H9 (cell line): ENCODE measurements around the gene TMEM198. TPM values are rescaled to one million over a fixed set of nuclear protein-coding genes. Genes with fewer than 3 reads are reported as not detected.

ENCODE experiments used
- DNase-seq: peaks from one replicate; pipeline ENCODE4 v3.0.0-alpha.2; 2017
- H2AFZ ChIP-seq: one replicate; pipeline ENCODE4 v1.6.1; 2013; ENCODE audit warnings: mild to moderate bottlenecking, low read length, control low read depth, moderate library complexity
- H2AK5ac ChIP-seq: 2 replicates; pipeline ENCODE4 v1.6.1; 2013; ENCODE audit warnings: low read length, control low read depth, mixed read lengths; ENCODE audit not compliant: insufficient read length
- H2BK120ac ChIP-seq: one replicate; pipeline ENCODE4 v1.6.1; 2013; ENCODE audit warnings: low read depth, mild to moderate bottlenecking, low read length, control low read depth, inconsistent platforms; ENCODE audit not compliant: poor library complexity, severe bottlenecking
- H2BK12ac ChIP-seq: 2 replicates; pipeline ENCODE4 v1.6.1; 2013; ENCODE audit warnings: low read length, control low read depth, mixed read lengths, low read depth; ENCODE audit not compliant: insufficient read length
- H2BK15ac ChIP-seq: 2 replicates; pipeline ENCODE4 v1.6.1; 2013; ENCODE audit warnings: low read depth, low read length, control low read depth
- H2BK20ac ChIP-seq: one replicate; pipeline ENCODE4 v1.6.1; 2013; ENCODE audit warnings: low read depth, mild to moderate bottlenecking, low read length, control low read depth, inconsistent platforms; ENCODE audit not compliant: poor library complexity, severe bottlenecking
- H2BK5ac ChIP-seq: 2 replicates; pipeline ENCODE4 v1.6.1; 2013; ENCODE audit warnings: low read length, control low read depth, mixed read lengths; ENCODE audit not compliant: insufficient read length
- H3K14ac ChIP-seq: 2 replicates; pipeline ENCODE4 v1.6.1; 2013; ENCODE audit warnings: low read length, control low read depth; ENCODE audit not compliant: insufficient read depth
- H3K18ac ChIP-seq: 2 replicates; pipeline ENCODE4 v1.6.1; 2013; ENCODE audit warnings: low read depth, mild to moderate bottlenecking, mixed read lengths, low read length, control low read depth; ENCODE audit not compliant: insufficient read length
- H3K23ac ChIP-seq: 2 replicates; pipeline ENCODE4 v1.6.1; 2013; ENCODE audit warnings: low read length, control low read depth, mixed read lengths, low read depth; ENCODE audit not compliant: insufficient read length
- H3K23me2 ChIP-seq: 2 replicates; pipeline ENCODE4 v1.6.1; 2013; ENCODE audit warnings: low read depth, mild to moderate bottlenecking, mixed read lengths, low read length, control low read depth; ENCODE audit not compliant: insufficient read length, poor library complexity, severe bottlenecking
- H3K27ac ChIP-seq: 2 replicates; pipeline ENCODE4 v1.5.1; 2013; ENCODE audit warnings: low read length, control low read depth, mixed read lengths, low read depth; ENCODE audit not compliant: insufficient read length
- H3K27me3 ChIP-seq: 2 replicates; pipeline ENCODE4 v1.6.1; 2013; ENCODE audit warnings: low read length, control low read depth, inconsistent platforms; ENCODE audit not compliant: insufficient read depth
- H3K4ac ChIP-seq: 2 replicates; pipeline ENCODE4 v1.6.1; 2013; ENCODE audit warnings: low read depth, mild to moderate bottlenecking, control low read depth, inconsistent platforms, low read length, moderate library complexity
- H3K4me1 ChIP-seq: 2 replicates; pipeline ENCODE4 v1.6.1; 2013; ENCODE audit warnings: low read length, control low read depth, inconsistent platforms; ENCODE audit not compliant: insufficient read depth
- H3K4me2 ChIP-seq: 2 replicates; pipeline ENCODE4 v1.6.1; 2013; ENCODE audit warnings: low read length, control low read depth, mixed read lengths; ENCODE audit not compliant: insufficient read length, insufficient read depth
- H3K56ac ChIP-seq: 2 replicates; pipeline ENCODE4 v1.6.1; 2013; ENCODE audit warnings: low read depth, mild to moderate bottlenecking, mixed read lengths, low read length, control low read depth; ENCODE audit not compliant: insufficient read length
- H3K79me1 ChIP-seq: 2 replicates; pipeline ENCODE4 v1.6.1; 2013; ENCODE audit warnings: low read depth, mild to moderate bottlenecking, moderate library complexity, low read length, control low read depth, inconsistent platforms; ENCODE audit not compliant: insufficient read depth, poor library complexity, severe bottlenecking
- H3K79me2 ChIP-seq: 2 replicates; pipeline ENCODE4 v1.6.1; 2013; ENCODE audit warnings: low read length, control low read depth, inconsistent platforms; ENCODE audit not compliant: insufficient read depth
- H3K9ac ChIP-seq: 2 replicates; pipeline ENCODE4 v1.6.1; 2013; ENCODE audit warnings: low read length, control low read depth, mixed read lengths; ENCODE audit not compliant: insufficient read length; ENCODE audit errors: extremely low read depth
- H3K9me3 ChIP-seq: one replicate; pipeline ENCODE4 v1.6.1; 2013; ENCODE audit warnings: low read depth, low read length, inconsistent platforms; ENCODE audit not compliant: control insufficient read depth
- H3T11ph ChIP-seq: one replicate; pipeline ENCODE4 v1.6.1; 2013; ENCODE audit warnings: mild to moderate bottlenecking, low read length, control low read depth, inconsistent platforms
- H4K20me1 ChIP-seq: one replicate; pipeline ENCODE4 v1.6.1; 2013; ENCODE audit not compliant: control insufficient read depth, insufficient read length, insufficient read depth
- H4K5ac ChIP-seq: 2 replicates; pipeline ENCODE4 v1.6.1; 2013; ENCODE audit warnings: low read depth, mild to moderate bottlenecking, mixed read lengths, low read length, control low read depth; ENCODE audit not compliant: insufficient read length
- H4K8ac ChIP-seq: replicated peaks from 2 replicates; pipeline ENCODE4 v1.6.1; 2013; ENCODE audit warnings: low read length, control low read depth, mixed read lengths, low read depth; ENCODE audit not compliant: insufficient read length
- H4K91ac ChIP-seq: 2 replicates; pipeline ENCODE4 v1.6.1; 2013; ENCODE audit warnings: low read depth, mild to moderate bottlenecking, moderate library complexity, mixed read lengths, low read length, control low read depth; ENCODE audit not compliant: insufficient read length
- H3K27ac Mint-ChIP-seq, 3 experiments: 2 replicates in 2 of 3; 3 replicates in 1 of 3; pipeline ENCODE4 v1.8.0; 2020 to 2021; ENCODE audit warnings: mixed read lengths in 3 of 3, mild to moderate bottlenecking in 1 of 3, moderate library complexity in 1 of 3
- H3K27me3 Mint-ChIP-seq: 2 replicates; pipeline ENCODE4 v1.8.0; 2021; ENCODE audit warnings: low read depth, mild to moderate bottlenecking, moderate library complexity, mixed read lengths
- H3K36me3 Mint-ChIP-seq, 3 experiments: 2 replicates in 2 of 3; 3 replicates in 1 of 3; pipeline ENCODE4 v1.8.0; 2020 to 2021; ENCODE audit warnings: low read depth in 3 of 3, mixed read lengths in 3 of 3; ENCODE audit not compliant: insufficient read depth in 1 of 3
- H3K4me1 Mint-ChIP-seq, 2 experiments: 2 replicates each; pipeline ENCODE4 v1.8.0; 2020; ENCODE audit warnings: mixed read lengths in 2 of 2
- H3K4me3 Mint-ChIP-seq, 2 experiments: 2 replicates in 1 of 2; 3 replicates in 1 of 2; pipeline ENCODE4 v1.8.0; 2020 to 2021; ENCODE audit warnings: mild to moderate bottlenecking in 2 of 2, mixed read lengths in 2 of 2, moderate library complexity in 1 of 2
- H3K9me3 Mint-ChIP-seq, 2 experiments: 2 replicates in 1 of 2; 3 replicates in 1 of 2; pipeline ENCODE4 v1.8.0; 2020; ENCODE audit warnings: mild to moderate bottlenecking in 2 of 2, mixed read lengths in 2 of 2, moderate library complexity in 1 of 2
- WGBS: extraction: QIAGEN DNeasy Blood & Tissue Kit; methylation state at CpG from one replicate; pipeline ENCODE4 v1.1.7; 2013; ENCODE audit warnings: missing lambda C conversion rate, low lambda C conversion rate, mixed read lengths; ENCODE audit not compliant: insufficient read length; ENCODE audit errors: extremely low coverage; 5-methylcytosine and 5-hydroxymethylcytosine counted together
- total RNA-seq: library from RNA; stranded (reverse); gene quantifications from 2 replicates; pipeline ENCODE4 v1.2.1, GENCODE V29; 2021
- TF ChIP-seq, protein P1 (sequence below): fragments of 200-600 bp; sonication (generic); conservative IDR thresholded peaks from 3 replicates; pipeline ENCODE4 v1.8.0; 2021; ENCODE audit warnings: antibody characterized with exemption, mild to moderate bottlenecking

Gene TMEM198
- total RNA-seq, 1 experiment from 2014 or later = 7.7 TPM

DNA sequence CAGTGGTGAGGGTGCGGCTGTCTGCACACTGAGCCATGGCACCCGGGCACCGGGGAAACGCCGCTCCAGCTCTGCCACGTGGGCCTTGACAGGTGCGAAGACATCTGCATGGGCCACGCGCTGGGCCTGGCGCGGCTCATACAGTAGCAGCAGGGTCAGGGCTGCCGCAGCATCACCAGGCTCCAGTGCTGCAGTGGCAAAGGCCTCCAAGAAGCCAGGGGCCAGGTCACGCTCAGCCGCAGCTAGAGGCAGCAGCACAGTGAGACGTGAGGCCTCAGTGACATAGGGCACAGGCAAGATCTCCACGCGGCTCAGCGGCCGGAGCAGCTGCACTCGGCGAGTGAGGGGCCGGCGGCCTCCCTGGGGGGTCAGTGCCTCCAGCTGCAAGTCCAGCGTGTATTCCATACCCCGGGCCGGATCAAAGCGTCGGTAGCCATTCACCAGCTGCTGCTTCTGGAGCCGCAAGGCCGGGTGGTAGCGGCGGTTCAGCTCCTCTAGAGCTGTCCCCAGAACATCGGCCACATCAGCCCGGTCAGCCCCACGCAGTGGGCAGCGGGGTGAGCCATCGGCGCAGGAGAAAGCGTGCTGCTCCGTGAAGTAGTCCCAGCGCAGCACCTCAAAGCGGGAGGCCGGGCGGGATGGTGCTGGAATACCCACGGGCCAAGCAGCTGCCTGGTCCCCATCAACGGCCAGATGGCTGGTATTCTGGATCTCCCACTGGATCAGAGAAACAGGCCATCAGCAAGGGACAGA, 3.7 kb upstream of the TMEM198 start:
- H2BK12ac ChIP-seq = no peak overlapping the region
- no peak overlapping the region for H3K14ac ChIP-seq
- H3K79me2 ChIP-seq = no peaks in the 10 kb centered on the region
- no peak overlapping the region for H4K8ac ChIP-seq
- no peak overlapping the region for H2BK20ac ChIP-seq
- H3T11ph ChIP-seq = no peak overlapping the region
- H3K79me1 ChIP-seq = no peaks in the 10 kb centered on the region
- DNase-seq = no peak
- peaks cover 8% of the 10 kb centered on the region; the same call in 1 of the 2 replicates for H3K4me1 ChIP-seq
- Mint-ChIP-seq H3K9me3 (peaks cover 0 to 4% of the 10 kb centered on the region in 2 experiments; a peak in 2 of 5 replicates), H3K4me3 (no peak overlapping the region), H3K27ac (no peak overlapping the region), H3K4me1 (peaks cover 39 to 40% of the 10 kb centered on the region in 2 experiments), H3K27me3 (peaks cover 12% of the 10 kb centered on the region), H3K36me3 (peaks cover 18 to 28% (median 21%) of the 10 kb centered on the region in 3 experiments)
- no peak overlapping the region for H3K56ac ChIP-seq
- H3K9me3 ChIP-seq = no peaks in the 10 kb centered on the region
- whole genome bisulfite sequencing = no CpG with 5 or more reads among the region's 46 CpGs
- no peak overlapping the region for H4K91ac ChIP-seq
- H3K18ac ChIP-seq = no peak overlapping the region
- no peak overlapping the region for H4K5ac ChIP-seq
- peaks cover 16% of the 10 kb centered on the region for H3K23me2 ChIP-seq
- H3K27me3 ChIP-seq = no peaks in the 10 kb centered on the region
- H2AK5ac ChIP-seq = no peak overlapping the region
- H2BK120ac ChIP-seq = no peak overlapping the region
- no peaks in the 10 kb centered on the region for H4K20me1 ChIP-seq
- no peak overlapping the region for H3K4ac ChIP-seq
- no peak overlapping the region for H3K9ac ChIP-seq
- H2BK5ac ChIP-seq = no peak overlapping the region
- no peak overlapping the region for H3K23ac ChIP-seq
- H2AFZ ChIP-seq = no peak overlapping the region
- H3K27ac ChIP-seq = no peak overlapping the region
- H3K4me2 ChIP-seq = no peak overlapping the region
- H2BK15ac ChIP-seq = no peak overlapping the region
- TF ChIP-seq, protein P1, sequence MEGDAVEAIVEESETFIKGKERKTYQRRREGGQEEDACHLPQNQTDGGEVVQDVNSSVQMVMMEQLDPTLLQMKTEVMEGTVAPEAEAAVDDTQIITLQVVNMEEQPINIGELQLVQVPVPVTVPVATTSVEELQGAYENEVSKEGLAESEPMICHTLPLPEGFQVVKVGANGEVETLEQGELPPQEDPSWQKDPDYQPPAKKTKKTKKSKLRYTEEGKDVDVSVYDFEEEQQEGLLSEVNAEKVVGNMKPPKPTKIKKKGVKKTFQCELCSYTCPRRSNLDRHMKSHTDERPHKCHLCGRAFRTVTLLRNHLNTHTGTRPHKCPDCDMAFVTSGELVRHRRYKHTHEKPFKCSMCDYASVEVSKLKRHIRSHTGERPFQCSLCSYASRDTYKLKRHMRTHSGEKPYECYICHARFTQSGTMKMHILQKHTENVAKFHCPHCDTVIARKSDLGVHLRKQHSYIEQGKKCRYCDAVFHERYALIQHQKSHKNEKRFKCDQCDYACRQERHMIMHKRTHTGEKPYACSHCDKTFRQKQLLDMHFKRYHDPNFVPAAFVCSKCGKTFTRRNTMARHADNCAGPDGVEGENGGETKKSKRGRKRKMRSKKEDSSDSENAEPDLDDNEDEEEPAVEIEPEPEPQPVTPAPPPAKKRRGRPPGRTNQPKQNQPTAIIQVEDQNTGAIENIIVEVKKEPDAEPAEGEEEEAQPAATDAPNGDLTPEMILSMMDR = no peak
